Measurements from ENCODE around the gene DCC.

DNA sequence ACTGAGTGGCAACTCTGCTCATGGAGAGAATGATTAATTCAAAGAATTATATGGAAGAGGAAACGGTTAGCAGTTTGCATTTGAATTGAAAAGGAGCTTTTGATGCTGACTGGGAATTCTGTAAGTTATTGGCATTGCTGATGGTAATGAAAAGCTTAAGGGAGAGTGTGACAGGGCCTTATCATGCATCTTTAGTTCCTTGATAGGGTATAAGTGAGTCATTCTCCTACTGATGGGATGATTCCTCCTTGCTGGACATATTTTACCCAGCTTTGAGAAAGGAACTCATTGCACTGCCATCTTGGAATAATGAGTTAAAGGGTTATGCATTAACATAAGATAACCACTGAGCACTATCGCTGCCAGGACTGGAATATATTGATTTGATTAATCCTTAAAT is 740.7 kb downstream of the DCC start:
- TF ChIP-seq, protein P1, sequence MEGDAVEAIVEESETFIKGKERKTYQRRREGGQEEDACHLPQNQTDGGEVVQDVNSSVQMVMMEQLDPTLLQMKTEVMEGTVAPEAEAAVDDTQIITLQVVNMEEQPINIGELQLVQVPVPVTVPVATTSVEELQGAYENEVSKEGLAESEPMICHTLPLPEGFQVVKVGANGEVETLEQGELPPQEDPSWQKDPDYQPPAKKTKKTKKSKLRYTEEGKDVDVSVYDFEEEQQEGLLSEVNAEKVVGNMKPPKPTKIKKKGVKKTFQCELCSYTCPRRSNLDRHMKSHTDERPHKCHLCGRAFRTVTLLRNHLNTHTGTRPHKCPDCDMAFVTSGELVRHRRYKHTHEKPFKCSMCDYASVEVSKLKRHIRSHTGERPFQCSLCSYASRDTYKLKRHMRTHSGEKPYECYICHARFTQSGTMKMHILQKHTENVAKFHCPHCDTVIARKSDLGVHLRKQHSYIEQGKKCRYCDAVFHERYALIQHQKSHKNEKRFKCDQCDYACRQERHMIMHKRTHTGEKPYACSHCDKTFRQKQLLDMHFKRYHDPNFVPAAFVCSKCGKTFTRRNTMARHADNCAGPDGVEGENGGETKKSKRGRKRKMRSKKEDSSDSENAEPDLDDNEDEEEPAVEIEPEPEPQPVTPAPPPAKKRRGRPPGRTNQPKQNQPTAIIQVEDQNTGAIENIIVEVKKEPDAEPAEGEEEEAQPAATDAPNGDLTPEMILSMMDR (IDR thresholded peaks at IDR 0.05): no peak
- no peak for TF ChIP-seq POLR2AphosphoS5 (IDR thresholded peaks at IDR 0.05)
- no peak for TF ChIP-seq POLR2A (IDR thresholded peaks at IDR 0.05)

All from upper lobe of left lung (tissue), 4 donors.